Measurements from ENCODE around the gene MVB12A.

The MVB12A gene

GRCh38 chr19:17445526-17446165 lies 25.8 kb downstream of the MVB12A start:
- no peak for DNase-seq (ENCODE audit: low read depth)
- TF ChIP-seq, protein P1, sequence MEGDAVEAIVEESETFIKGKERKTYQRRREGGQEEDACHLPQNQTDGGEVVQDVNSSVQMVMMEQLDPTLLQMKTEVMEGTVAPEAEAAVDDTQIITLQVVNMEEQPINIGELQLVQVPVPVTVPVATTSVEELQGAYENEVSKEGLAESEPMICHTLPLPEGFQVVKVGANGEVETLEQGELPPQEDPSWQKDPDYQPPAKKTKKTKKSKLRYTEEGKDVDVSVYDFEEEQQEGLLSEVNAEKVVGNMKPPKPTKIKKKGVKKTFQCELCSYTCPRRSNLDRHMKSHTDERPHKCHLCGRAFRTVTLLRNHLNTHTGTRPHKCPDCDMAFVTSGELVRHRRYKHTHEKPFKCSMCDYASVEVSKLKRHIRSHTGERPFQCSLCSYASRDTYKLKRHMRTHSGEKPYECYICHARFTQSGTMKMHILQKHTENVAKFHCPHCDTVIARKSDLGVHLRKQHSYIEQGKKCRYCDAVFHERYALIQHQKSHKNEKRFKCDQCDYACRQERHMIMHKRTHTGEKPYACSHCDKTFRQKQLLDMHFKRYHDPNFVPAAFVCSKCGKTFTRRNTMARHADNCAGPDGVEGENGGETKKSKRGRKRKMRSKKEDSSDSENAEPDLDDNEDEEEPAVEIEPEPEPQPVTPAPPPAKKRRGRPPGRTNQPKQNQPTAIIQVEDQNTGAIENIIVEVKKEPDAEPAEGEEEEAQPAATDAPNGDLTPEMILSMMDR (conservative IDR thresholded peaks at IDR 0.05; ENCODE audit: low read depth, low read length), result no peak
- no peak overlapping the region for H3K4me3 ChIP-seq (ENCODE audit: low read length)

DNA sequence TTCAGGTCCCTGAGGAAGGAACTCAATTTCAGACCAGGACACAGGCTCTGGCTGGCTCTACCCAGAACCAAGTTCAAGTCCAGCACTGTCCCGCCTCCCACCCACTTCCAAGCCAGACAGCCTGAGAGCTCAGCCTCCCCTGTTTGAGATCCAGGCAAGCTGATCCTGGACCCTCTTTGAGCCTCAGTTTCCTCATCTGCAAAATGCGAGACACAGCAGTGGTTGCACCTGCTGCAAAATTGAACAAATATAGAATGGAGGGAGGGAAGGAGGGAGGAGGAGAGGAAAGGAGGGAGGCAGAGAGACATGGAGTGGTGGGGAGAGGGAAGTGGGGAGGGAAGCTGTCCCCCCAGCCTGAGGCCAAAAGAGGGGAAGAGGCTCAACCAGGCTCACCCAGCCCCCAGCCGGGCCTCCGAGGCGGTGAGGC lies 27.9 kb downstream of the MVB12A start:
- DNase-seq (ENCODE audit: low read depth), result no peak
- no peak overlapping the region for H3K4me3 ChIP-seq (ENCODE audit: low read length)
- TF ChIP-seq, protein P1 (conservative IDR thresholded peaks at IDR 0.05; ENCODE audit: low read depth, low read length), result no peak

- TF ChIP-seq, protein P1 (conservative IDR thresholded peaks at IDR 0.05; ENCODE audit: low read depth, low read length), result peak; percentile 55
- no peak for DNase-seq (ENCODE audit: low read depth)
Observed at GRCh38 chr19:17448131-17448967, 28.5 kb downstream of the MVB12A start, which contains the start of gene TMEM221. TMEM221 (minus strand) TSS chr19:17448668; CDS start chr19:17448462, 206 bp downstream.

GRCh38 chr19:17450264-17451075 lies 30.6 kb downstream of the MVB12A start:
- no peak overlapping the region for H3K4me3 ChIP-seq (ENCODE audit: low read length)
- TF ChIP-seq, protein P1 (conservative IDR thresholded peaks at IDR 0.05; ENCODE audit: low read depth, low read length), result no peak

More at GRCh38 chr19:17448131-17448967, 28.5 kb downstream of the MVB12A start, which contains the start of gene TMEM221:
- H3K4me3 ChIP-seq (ENCODE audit: low read length), result peak within 1 kb of the TSS; percentile 32

DNA sequence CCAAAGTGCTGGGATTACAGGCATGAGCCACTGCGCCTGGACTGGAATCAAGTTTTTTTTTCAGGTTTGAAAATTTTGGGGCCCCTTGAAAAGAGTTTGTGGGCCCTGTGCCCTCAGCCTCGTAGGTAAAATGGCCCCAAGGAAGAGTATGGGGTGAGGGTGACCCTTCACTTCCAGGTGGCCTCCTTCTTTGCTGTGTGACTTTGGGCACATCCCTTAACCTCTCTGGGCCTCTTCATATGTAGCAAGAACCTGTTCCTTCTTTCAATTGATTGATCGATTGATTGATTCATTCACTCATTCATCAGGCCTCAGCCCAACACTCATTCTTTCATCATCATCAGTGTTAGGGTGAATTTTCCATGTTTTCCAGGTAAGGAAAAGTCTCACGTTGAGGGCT lies 32.0 kb downstream of the MVB12A start:
- DNase-seq (ENCODE audit: low read depth), result no peak
- TF ChIP-seq, protein P1 (conservative IDR thresholded peaks at IDR 0.05; ENCODE audit: low read depth, low read length), result no peak
- H3K4me3 ChIP-seq (ENCODE audit: low read length), result no peak overlapping the region

More at GRCh38 chr19:17450264-17451075, 30.6 kb downstream of the MVB12A start:
- no peak for DNase-seq (ENCODE audit: low read depth)

- TF ChIP-seq, protein P1 (conservative IDR thresholded peaks at IDR 0.05; ENCODE audit: low read depth, low read length), result no peak
- DNase-seq (ENCODE audit: low read depth), result no peak
Observed at GRCh38 chr19:17454576-17455071, 34.8 kb downstream of the MVB12A start.

More at GRCh38 chr19:17454576-17455071, 34.8 kb downstream of the MVB12A start:
- no peak overlapping the region for H3K4me3 ChIP-seq (ENCODE audit: low read length)

All from retinal pigment epithelial cell (primary cell).